ENCODE results near the gene GRIK4.
"Not testable (repeated sequence)": the region's sequence is repeated elsewhere in the genome, so short reads cannot be mapped to it uniquely, and the experiment has no call there.

GRIK4 gene

DNA sequence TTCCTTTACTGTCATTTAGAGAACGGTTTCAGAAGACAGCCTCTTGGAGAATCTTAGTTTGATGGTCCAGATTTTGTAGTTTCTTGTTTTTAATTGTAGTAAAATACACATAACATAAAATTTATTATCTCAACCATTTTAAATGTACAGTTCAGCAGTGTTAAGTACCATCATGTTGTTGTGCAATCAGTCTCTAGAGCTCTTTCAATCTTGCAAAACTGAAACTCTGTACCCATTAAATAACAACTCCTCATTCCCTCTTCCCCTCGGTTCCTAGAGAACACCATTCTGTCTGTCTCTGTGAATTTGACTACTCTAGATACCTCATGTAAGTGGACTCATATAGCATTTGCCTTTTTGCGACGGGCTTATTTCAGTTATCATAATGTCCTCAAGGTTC, 69.8 kb downstream of the GRIK4 start:
- H3K36me3 ChIP-seq (ENCODE audit: insufficient read depth, low read length) = no peaks in the 10 kb centered on the region
- no peaks in the 10 kb centered on the region for H3K27me3 ChIP-seq (ENCODE audit: insufficient read depth, low read length, poor library complexity, severe bottlenecking)

GRCh38 chr11:120582535-120582934, 71.0 kb downstream of the GRIK4 start:
- H3K79me2 ChIP-seq (ENCODE audit: insufficient read depth, low read length); H3K27me3 ChIP-seq (ENCODE audit: insufficient read depth, low read length, poor library complexity, severe bottlenecking); H3K9me3 ChIP-seq (ENCODE audit: insufficient read depth, low read depth, low read length); H3K4me2 ChIP-seq (ENCODE audit: low read depth, low read length, poor library complexity, severe bottlenecking); H2AFZ ChIP-seq (ENCODE audit: low read length); H3K4me1 ChIP-seq (ENCODE audit: insufficient read depth, low read length, poor library complexity, severe bottlenecking); H3K9me2 ChIP-seq (replicated peaks; ENCODE audit: low read depth, low read length); H3F3A ChIP-seq (ENCODE audit: low read depth); H4K20me1 ChIP-seq (ENCODE audit: insufficient read depth, low read length, poor library complexity, severe bottlenecking); H3K36me3 ChIP-seq (ENCODE audit: insufficient read depth, low read length); H3K4me3 ChIP-seq (ENCODE audit: low read length, poor library complexity, severe bottlenecking); H3K9ac ChIP-seq (ENCODE audit: low read depth, low read length, poor library complexity, severe bottlenecking): not testable (repeated sequence)

More for the DNA sequence above, 69.8 kb downstream of the GRIK4 start:
- Histone ChIP-seq H3K4me1 (ENCODE audit: insufficient read depth, low read length, poor library complexity, severe bottlenecking) (no peaks in the 10 kb centered on the region), H3K79me2 (ENCODE audit: insufficient read depth, low read length) (no peaks in the 10 kb centered on the region), H3K4me2 (ENCODE audit: low read depth, low read length, poor library complexity, severe bottlenecking) (no peak overlapping the region), H2AFZ (ENCODE audit: low read length) (no peak overlapping the region), H3K4me3 (ENCODE audit: low read length, poor library complexity, severe bottlenecking) (no peak overlapping the region), H3F3A (ENCODE audit: low read depth) (no peaks in the 10 kb centered on the region), H3K9me2 (replicated peaks; ENCODE audit: low read depth, low read length) (no peaks in the 10 kb centered on the region), H3K9ac (ENCODE audit: low read depth, low read length, poor library complexity, severe bottlenecking) (no peak overlapping the region), H4K20me1 (ENCODE audit: insufficient read depth, low read length, poor library complexity, severe bottlenecking) (no peaks in the 10 kb centered on the region), H3K9me3 (ENCODE audit: insufficient read depth, low read depth, low read length) (no peaks in the 10 kb centered on the region)
- TF ChIP-seq, protein P1, sequence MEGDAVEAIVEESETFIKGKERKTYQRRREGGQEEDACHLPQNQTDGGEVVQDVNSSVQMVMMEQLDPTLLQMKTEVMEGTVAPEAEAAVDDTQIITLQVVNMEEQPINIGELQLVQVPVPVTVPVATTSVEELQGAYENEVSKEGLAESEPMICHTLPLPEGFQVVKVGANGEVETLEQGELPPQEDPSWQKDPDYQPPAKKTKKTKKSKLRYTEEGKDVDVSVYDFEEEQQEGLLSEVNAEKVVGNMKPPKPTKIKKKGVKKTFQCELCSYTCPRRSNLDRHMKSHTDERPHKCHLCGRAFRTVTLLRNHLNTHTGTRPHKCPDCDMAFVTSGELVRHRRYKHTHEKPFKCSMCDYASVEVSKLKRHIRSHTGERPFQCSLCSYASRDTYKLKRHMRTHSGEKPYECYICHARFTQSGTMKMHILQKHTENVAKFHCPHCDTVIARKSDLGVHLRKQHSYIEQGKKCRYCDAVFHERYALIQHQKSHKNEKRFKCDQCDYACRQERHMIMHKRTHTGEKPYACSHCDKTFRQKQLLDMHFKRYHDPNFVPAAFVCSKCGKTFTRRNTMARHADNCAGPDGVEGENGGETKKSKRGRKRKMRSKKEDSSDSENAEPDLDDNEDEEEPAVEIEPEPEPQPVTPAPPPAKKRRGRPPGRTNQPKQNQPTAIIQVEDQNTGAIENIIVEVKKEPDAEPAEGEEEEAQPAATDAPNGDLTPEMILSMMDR (conservative IDR thresholded peaks at IDR 0.05; ENCODE audit: low read length) = no peak
- no peak for TF ChIP-seq EZH2phosphoT487 (IDR thresholded peaks at IDR 0.05; ENCODE audit: borderline replicate concordance)

DNA sequence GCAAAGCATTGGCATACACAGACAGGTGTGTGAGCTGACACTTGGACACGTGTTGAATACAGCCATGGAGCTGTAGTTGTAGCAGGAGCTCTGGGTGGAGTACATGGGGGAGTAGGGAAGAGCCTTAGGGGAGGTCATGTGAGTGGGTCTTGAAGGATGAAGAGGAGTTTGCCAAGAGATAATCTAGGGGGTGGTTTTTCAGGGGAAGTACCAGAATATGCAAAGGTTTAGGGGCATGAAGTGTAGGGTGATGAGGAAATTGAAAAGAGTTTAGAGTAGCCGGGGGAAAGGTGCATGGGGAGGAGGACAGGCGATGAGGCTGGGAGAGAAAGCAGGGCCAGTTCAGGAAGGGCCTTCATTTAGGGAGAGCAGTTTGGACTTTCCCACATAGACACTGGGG, 74.5 kb downstream of the GRIK4 start:
- H3K36me3 ChIP-seq (ENCODE audit: insufficient read depth, low read length) = no peaks in the 10 kb centered on the region
- TF ChIP-seq, protein P1 (conservative IDR thresholded peaks at IDR 0.05; ENCODE audit: low read length) = no peak
- TF ChIP-seq EZH2phosphoT487 (IDR thresholded peaks at IDR 0.05; ENCODE audit: borderline replicate concordance) = no peak
- H3F3A ChIP-seq (ENCODE audit: low read depth) = no peaks in the 10 kb centered on the region
- H3K4me2 ChIP-seq (ENCODE audit: low read depth, low read length, poor library complexity, severe bottlenecking) = no peak overlapping the region
- H4K20me1 ChIP-seq (ENCODE audit: insufficient read depth, low read length, poor library complexity, severe bottlenecking) = no peaks in the 10 kb centered on the region
- H3K9me2 ChIP-seq (replicated peaks; ENCODE audit: low read depth, low read length) = no peaks in the 10 kb centered on the region
- H3K9me3 ChIP-seq (ENCODE audit: insufficient read depth, low read depth, low read length) = no peaks in the 10 kb centered on the region
- no peaks in the 10 kb centered on the region for H3K79me2 ChIP-seq (ENCODE audit: insufficient read depth, low read length)
- H3K9ac ChIP-seq (ENCODE audit: low read depth, low read length, poor library complexity, severe bottlenecking) = no peak overlapping the region
- no peaks in the 10 kb centered on the region for H3K27me3 ChIP-seq (ENCODE audit: insufficient read depth, low read length, poor library complexity, severe bottlenecking)
- H3K4me3 ChIP-seq (ENCODE audit: low read length, poor library complexity, severe bottlenecking) = no peak overlapping the region
- H2AFZ ChIP-seq (ENCODE audit: low read length) = no peak overlapping the region
- H3K4me1 ChIP-seq (ENCODE audit: insufficient read depth, low read length, poor library complexity, severe bottlenecking) = no peaks in the 10 kb centered on the region

GRCh38 chr11:120586728-120587127, 75.2 kb downstream of the GRIK4 start:
- no peaks in the 10 kb centered on the region for H4K20me1 ChIP-seq (ENCODE audit: insufficient read depth, low read length, poor library complexity, severe bottlenecking)
- H3K9me3 ChIP-seq (ENCODE audit: insufficient read depth, low read depth, low read length) = no peaks in the 10 kb centered on the region
- no peak overlapping the region for H3K4me3 ChIP-seq (ENCODE audit: low read length, poor library complexity, severe bottlenecking)
- no peak overlapping the region for H2AFZ ChIP-seq (ENCODE audit: low read length)
- H3K79me2 ChIP-seq (ENCODE audit: insufficient read depth, low read length) = no peaks in the 10 kb centered on the region
- no peaks in the 10 kb centered on the region for H3K27me3 ChIP-seq (ENCODE audit: insufficient read depth, low read length, poor library complexity, severe bottlenecking)
- no peak for TF ChIP-seq EZH2phosphoT487 (IDR thresholded peaks at IDR 0.05; ENCODE audit: borderline replicate concordance)
- TF ChIP-seq, protein P1 (conservative IDR thresholded peaks at IDR 0.05; ENCODE audit: low read length) = no peak
- no peak overlapping the region for H3K4me2 ChIP-seq (ENCODE audit: low read depth, low read length, poor library complexity, severe bottlenecking)
- H3F3A ChIP-seq (ENCODE audit: low read depth) = no peaks in the 10 kb centered on the region
- no peak overlapping the region for H3K9ac ChIP-seq (ENCODE audit: low read depth, low read length, poor library complexity, severe bottlenecking)
- no peaks in the 10 kb centered on the region for H3K9me2 ChIP-seq (replicated peaks; ENCODE audit: low read depth, low read length)
- no peaks in the 10 kb centered on the region for H3K4me1 ChIP-seq (ENCODE audit: insufficient read depth, low read length, poor library complexity, severe bottlenecking)
- H3K36me3 ChIP-seq (ENCODE audit: insufficient read depth, low read length) = no peaks in the 10 kb centered on the region
